GM19099 (cell line): ENCODE results near the gene ANKRD66.

ENCODE experiments used
- POLR2A ChIP-seq: IDR thresholded peaks from 3 replicates; pipeline ENCODE4 v1.6.1; 2011; ENCODE audit warnings: low read depth; ENCODE audit not compliant: insufficient read length; ENCODE audit errors: extremely low read depth

ANKRD66 gene

DNA sequence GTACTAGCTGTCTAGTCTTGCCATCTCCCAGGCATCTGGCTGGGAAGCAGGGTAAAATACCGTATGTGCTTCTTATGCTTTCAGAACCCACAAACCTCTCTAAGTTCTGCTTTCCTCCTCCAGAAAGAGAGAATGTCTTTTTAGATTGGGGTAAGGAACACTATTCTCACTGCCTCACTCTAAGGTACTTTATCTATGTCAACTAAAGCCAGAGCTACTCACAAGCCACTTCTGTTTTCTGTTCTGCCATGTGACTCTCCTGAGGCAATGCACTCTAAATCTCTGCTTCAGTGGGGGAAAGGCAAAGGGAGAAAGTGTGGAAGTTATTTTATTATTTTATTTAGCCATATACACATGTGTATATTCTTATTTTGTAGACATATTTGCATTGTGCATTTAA, 62.1 kb downstream of the ANKRD66 start:
- no peak for TF ChIP-seq POLR2A
